Parathyroid adenoma (tissue), 2 donors: ENCODE measurements around the gene EGR4.
A peak's percentile ranks its signal among the peaks of the same experiment; 100 is the strongest.

Experiments
- H2AFZ ChIP-seq: fragments of 300-600 bp; sonication (generic); one replicate; pipeline ENCODE4 v1.7.0; 2017; ENCODE audit warnings: antibody characterized with exemption, mild to moderate bottlenecking
- H3K27ac ChIP-seq: fragments of 300-600 bp; sonication (generic); one replicate; pipeline ENCODE4 v1.7.0; 2017
- H3K27me3 ChIP-seq: fragments of 300-600 bp; sonication (generic); one replicate; pipeline ENCODE4 v1.7.0; 2017; ENCODE audit warnings: low read length; ENCODE audit not compliant: control insufficient read depth, insufficient read depth
- H3K36me3 ChIP-seq: fragments of 300-600 bp; sonication (generic); one replicate; pipeline ENCODE4 v1.7.0; 2017; ENCODE audit warnings: low read length; ENCODE audit not compliant: control insufficient read depth, insufficient read depth
- H3K4me1 ChIP-seq: fragments of 300-600 bp; sonication (generic); one replicate; pipeline ENCODE4 v1.7.0; 2017; ENCODE audit warnings: control low read depth
- H3K4me2 ChIP-seq: fragments of 300-600 bp; sonication (generic); one replicate; pipeline ENCODE4 v1.7.0; 2017; ENCODE audit warnings: low read length
- H3K4me3 ChIP-seq: fragments of 300-600 bp; sonication (generic); one replicate; pipeline ENCODE4 v1.7.0; 2017; ENCODE audit warnings: low read depth, low read length
- H3K79me2 ChIP-seq: fragments of 300-600 bp; sonication (generic); one replicate; pipeline ENCODE4 v1.7.0; 2017; ENCODE audit warnings: control low read depth
- H3K9ac ChIP-seq: fragments of 300-600 bp; sonication (generic); one replicate; pipeline ENCODE4 v1.7.0; 2017; ENCODE audit warnings: mild to moderate bottlenecking
- H3K9me3 ChIP-seq: fragments of 300-600 bp; sonication (generic); one replicate; pipeline ENCODE4 v1.7.0; 2017; ENCODE audit warnings: low read length; ENCODE audit not compliant: control insufficient read depth
- TF ChIP-seq, protein P1 (sequence below): fragments of 300-600 bp; sonication (generic); IDR thresholded peaks from one replicate; pipeline ENCODE4 v1.7.0; 2017; ENCODE audit warnings: antibody characterized with exemption, mild to moderate bottlenecking
- donor health status: primary hyperparathyroidism.

Gene EGR4

DNA sequence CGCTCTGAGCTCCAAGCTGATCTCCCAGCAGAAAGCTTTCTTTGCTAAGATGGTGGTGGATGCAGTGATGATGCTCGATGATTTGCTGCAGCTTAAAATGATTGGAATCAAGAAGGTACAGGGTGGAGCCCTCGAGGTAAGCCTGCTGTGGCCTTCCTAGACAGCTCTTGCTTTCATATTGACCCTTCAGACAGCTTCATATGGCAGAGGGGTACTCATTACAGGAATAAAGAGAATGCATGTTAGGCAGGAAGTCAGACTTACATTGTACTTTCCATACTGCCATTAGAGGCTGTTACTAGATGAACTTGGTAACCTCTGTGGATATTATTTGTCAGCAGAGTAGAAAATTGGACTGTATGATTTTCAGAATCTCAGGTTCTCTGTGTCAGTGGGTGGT is 48.8 kb downstream of the EGR4 start:
- H3K27me3 ChIP-seq, result no peaks in the 10 kb centered on the region
- no peaks in the 10 kb centered on the region for H3K79me2 ChIP-seq
- no peaks in the 10 kb centered on the region for H3K9me3 ChIP-seq
- no peak overlapping the region for H2AFZ ChIP-seq
- H3K36me3 ChIP-seq, result no peaks in the 10 kb centered on the region
- H3K4me2 ChIP-seq, result no peak overlapping the region
- TF ChIP-seq, protein P1, sequence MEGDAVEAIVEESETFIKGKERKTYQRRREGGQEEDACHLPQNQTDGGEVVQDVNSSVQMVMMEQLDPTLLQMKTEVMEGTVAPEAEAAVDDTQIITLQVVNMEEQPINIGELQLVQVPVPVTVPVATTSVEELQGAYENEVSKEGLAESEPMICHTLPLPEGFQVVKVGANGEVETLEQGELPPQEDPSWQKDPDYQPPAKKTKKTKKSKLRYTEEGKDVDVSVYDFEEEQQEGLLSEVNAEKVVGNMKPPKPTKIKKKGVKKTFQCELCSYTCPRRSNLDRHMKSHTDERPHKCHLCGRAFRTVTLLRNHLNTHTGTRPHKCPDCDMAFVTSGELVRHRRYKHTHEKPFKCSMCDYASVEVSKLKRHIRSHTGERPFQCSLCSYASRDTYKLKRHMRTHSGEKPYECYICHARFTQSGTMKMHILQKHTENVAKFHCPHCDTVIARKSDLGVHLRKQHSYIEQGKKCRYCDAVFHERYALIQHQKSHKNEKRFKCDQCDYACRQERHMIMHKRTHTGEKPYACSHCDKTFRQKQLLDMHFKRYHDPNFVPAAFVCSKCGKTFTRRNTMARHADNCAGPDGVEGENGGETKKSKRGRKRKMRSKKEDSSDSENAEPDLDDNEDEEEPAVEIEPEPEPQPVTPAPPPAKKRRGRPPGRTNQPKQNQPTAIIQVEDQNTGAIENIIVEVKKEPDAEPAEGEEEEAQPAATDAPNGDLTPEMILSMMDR, result no peak
- no peak overlapping the region for H3K4me3 ChIP-seq
- peaks cover 15% of the 10 kb centered on the region for H3K4me1 ChIP-seq
- H3K9ac ChIP-seq, result no peak overlapping the region
- H3K27ac ChIP-seq, result no peak overlapping the region

DNA sequence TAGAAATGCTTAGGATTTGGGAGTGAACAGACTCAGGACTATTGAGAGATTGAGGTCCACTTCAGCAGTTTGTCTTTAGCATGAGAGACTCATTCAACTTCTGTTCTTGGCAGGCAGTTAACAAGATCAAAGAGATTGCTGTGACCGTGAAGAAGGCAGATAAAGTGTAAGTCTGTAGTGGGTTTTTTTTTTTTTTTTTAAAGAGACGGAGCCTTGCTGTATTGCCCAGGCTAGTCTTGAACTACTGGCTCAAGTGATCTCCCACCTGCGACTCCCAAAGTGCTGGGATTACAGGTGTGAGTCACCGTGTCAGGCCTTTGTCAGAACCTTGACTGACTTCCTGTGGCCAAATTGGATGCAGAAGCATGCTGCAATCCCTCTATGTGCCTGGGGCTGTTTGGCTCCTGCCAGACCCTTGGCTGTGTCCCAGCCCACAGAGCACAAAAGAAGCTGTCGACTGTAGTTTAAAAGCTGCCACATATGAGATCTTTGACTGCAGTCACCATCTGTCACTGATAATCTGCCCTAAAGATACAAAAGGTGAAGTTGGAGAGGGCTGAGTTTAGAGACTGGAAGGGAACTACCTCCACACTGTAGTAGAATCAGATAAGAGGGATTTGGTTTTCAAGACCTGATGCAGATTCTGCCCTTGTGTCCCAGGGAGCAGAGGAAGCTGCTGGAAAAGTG is 49.3 kb downstream of the EGR4 start:
- H3K4me2 ChIP-seq, result peak overlapping the region; percentile 22
- no peak overlapping the region for H3K4me3 ChIP-seq
- H3K4me1 ChIP-seq, result peaks cover 12% of the 10 kb centered on the region
- TF ChIP-seq, protein P1, result no peak
- no peak overlapping the region for H2AFZ ChIP-seq
- no peaks in the 10 kb centered on the region for H3K9me3 ChIP-seq
- peaks cover 1% of the 10 kb centered on the region for H3K79me2 ChIP-seq
- H3K27ac ChIP-seq, result no peak overlapping the region
- no peak overlapping the region for H3K9ac ChIP-seq
- no peaks in the 10 kb centered on the region for H3K27me3 ChIP-seq
- H3K36me3 ChIP-seq, result no peaks in the 10 kb centered on the region
